NCI-H2107 (cell line): ENCODE data around the gene OSTN.
"Not testable (repeated sequence)": the region's sequence is repeated elsewhere in the genome, so short reads cannot be mapped to it uniquely, and the experiment has no call there.

Experiments used
- DNase-seq: peaks from one replicate; lab custom pipeline; 2025; lab: John Stamatoyannopoulos, UW

Gene OSTN

GRCh38 chr3:191235331-191236314, 36.6 kb downstream of the OSTN start:
- DNase-seq = no peak

DNA sequence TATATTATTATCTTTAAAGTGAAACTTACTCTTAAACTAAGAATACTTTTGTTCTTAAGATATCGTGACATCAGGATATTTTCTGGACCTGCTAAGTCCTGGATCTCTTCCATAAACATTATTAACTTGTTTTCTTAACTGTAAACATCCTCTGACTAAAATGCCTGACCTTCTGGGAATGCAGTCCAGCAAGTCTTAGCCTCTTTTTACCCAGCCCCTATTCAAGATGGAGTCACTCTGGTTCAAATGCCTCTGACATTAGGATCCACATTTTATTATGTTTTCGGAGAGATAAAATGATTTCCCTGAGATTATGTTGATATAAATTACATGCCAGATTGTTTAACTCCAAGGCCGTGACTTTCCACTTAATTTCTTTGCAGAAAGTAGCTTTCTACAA, 37.6 kb downstream of the OSTN start:
- no peak for DNase-seq

DNA sequence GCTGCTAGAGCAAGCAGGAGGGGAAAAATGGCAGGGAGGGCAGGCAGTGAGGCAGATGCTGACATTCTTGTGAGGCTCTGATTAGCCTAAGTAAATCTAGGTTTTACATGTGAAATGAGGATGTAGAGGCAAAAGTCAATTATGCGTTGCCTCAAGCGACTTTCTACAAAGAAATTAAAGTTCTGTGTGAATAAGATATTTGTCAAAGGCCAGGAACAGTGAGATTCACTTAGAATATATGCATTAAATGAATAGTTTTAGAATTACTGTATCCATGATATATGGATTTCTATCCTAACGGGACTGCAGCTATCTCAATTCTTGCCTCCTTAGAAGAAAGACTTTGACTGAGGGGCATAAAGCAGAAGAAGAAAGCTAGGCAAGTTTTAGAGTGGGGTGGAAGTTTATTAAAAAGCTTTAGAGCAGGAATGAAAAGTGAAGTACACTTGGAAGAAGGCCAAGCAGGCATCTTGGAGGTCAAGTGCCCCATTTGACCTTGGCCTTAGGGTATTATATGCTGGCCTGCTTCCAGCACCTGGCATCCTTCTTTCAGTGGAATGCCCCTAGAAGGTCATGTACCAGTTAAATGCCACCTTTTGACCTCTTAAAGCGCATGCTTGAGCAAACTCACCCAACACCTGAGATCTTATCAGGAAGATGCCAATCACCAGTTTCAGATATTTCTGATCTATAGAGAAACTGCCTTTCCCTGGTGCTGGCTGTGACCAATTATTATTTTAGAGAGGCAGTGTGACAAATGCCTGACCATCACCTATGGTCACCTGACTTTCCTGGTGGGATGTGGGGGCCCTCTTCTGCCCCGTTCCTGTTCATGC, 38.2 kb downstream of the OSTN start:
- DNase-seq = no peak

DNA sequence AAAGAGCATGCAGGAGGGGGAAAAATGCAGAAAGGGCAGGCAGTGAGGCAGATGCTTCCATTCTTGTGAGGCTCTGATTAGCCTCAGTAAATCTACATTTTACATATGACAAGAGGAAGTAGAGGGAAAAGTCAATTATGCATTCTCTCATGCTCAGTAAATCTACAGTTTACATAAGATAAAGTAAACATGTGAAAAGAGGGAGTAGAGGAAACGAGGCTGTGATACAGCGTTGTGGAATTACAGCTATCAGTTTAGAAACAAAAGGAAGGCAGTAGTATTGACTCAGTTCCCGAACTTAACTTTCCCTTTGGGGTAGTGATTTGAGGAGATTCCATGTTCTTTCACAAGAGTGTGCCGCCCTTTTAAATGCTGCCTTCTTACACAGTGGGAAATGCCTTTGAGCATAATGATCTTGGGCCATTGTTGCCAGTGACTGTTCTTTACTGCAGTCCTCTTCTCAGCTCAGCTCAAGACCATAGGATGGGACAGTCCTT, 39.3 kb downstream of the OSTN start:
- DNase-seq = no peak

DNA sequence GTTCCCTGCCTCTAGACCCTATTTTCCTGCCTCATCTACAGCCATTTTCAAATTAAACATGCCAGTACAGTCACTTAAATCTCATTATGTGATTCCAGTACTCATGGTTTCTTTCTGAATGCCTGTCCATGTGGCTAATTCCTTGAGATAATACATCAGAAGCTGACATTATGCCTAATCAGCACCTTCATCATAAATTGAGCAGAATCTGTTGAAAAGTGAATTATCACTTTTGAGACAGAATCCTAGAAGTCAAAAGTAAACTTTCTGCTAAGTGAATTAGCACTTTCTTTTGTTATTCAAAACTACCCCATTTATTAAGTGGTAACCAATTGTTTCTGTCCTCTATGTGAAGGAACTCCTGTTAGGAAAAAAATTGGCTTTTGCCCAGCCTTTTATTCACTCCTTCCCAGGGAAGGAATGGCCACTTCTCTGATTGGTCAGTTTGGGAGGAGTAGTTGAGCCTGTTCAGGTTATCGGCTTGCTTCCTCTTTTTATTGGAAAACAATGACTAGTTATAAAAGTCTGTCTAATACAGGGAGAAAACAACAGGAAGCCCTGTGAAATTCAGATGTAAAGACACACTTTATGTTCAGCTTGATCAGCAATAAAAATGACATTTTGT, 40.5 kb downstream of the OSTN start:
- no peak for DNase-seq

- DNase-seq = no peak
Observed at GRCh38 chr3:191240486-191240885, 41.4 kb downstream of the OSTN start.

DNA sequence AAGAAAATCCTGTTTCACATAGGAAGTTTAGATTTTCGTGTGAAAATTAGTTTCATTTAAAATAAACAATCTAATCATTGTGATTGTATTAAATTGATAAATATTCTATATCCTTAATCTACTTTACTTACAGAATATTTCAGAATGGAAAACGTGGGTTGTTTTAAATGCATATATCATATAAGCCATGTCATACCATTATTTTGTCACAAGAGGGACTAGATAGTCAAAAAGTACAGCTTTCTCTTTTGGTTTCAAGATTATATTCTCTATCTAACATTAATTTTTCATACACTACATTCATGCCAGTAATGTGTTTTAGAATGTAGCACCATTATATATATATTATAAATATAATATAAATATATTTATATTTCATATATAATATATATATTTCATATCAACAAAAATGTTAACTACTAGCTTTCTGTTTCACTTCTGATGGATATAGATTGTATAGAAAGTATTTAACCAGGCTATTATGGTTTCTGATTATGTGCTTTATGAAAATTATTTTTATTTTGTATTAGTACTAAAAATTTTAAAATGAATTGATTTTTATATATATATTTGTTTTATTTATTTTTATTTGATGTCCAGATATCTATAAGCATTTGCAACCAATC, 45.3 kb downstream of the OSTN start:
- no peak for DNase-seq

GRCh38 chr3:191246034-191246433, 47.0 kb downstream of the OSTN start:
- not testable (repeated sequence) for DNase-seq

- no peak for DNase-seq
Observed at GRCh38 chr3:191246630-191247029, 47.6 kb downstream of the OSTN start.

GRCh38 chr3:191253089-191253799, 54.2 kb downstream of the OSTN start:
- DNase-seq = no peak

DNA sequence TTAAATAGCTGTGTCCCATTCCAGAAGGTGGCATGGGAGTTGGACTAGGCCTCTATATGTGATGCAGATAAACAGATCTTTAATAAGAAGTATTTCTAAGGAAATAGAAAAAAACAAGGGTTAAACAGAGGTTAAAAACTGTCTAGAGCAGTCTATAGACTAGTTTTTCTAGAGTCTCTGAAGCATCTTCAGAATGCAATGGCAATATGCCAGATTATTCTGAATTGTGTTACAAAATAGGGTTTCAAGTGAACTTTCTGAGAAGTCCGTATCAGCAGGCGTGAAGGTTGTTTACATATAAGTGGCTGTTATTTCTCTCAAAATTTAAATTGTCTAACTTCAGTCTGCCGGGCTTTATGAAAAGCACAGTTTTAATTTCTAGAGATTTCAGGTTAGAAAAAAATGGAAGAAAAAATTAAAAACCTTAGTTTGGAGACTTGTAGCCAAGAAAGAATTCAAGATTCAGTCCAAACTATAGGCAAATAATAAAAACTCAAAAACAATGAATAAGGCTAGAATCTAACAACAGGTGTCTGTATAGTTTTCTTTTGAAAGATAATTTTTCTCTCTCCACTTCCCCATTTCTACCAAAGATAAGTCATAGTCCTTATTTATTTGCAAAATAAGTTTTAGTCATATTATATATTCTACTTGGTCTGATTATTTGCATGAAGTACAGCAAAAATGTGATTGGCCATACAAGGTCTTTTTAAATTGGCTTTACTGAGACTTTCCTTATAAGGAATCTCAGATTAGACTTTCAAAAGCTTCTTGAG, 55.2 kb downstream of the OSTN start:
- no peak for DNase-seq

DNA sequence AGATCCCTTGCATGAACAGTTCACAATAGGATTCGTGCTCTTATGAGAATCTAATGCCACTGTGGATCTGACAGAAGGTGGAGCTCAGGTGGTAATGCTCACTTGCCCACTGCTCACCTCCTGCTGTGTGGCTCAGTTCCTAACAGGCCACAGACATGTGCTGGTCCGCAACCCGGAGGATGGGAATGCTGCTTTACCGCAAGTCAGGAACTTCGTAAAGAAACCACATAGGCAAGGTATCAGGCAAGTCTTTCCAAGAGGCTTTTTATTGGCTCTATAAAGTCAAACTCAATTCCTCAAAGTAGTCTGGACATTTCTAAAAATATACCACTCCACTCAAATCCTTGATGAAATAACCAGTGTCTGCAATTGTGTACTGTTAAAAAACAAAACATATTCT, 56.1 kb downstream of the OSTN start:
- no peak for DNase-seq

- DNase-seq = no peak
Observed at GRCh38 chr3:191256405-191256804, 57.4 kb downstream of the OSTN start.

DNA sequence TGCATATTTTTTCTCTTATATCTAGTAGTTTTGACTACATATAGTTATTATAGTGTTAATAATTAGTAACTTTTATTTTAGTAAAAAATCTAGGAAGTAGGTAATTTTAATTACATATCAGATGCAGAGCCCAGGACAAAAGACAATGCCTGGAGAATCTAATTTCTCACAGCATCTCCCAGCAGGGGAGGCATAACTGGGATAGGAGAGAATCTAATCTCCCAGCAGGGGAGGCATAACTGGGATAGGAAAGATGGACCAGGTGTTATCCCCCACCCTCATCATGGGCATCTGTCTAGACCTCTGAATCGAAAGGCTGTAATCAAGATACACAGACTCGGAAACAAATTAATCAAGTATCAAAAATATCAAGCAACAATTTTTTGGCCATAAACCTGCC, 58.2 kb downstream of the OSTN start:
- no peak for DNase-seq

DNA sequence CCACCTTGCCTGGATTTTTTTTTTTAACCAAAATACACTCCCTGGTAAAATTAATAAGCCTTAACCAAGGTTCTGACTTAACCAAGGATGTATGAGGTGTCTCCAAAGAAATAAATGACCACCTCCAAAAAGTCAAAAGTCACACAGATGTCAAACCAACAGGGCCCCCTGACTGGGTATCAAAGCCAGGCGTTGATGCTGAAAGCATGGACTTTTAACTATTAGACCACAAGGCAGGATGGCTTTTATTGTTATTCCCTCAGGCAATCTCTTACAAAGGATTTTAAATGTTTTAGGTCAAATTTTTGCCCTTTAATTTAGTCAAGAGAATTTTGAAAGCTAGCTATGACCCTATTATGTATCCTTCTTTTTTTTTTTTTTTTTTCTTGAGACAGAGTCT, 60.4 kb downstream of the OSTN start:
- DNase-seq = no peak

DNA sequence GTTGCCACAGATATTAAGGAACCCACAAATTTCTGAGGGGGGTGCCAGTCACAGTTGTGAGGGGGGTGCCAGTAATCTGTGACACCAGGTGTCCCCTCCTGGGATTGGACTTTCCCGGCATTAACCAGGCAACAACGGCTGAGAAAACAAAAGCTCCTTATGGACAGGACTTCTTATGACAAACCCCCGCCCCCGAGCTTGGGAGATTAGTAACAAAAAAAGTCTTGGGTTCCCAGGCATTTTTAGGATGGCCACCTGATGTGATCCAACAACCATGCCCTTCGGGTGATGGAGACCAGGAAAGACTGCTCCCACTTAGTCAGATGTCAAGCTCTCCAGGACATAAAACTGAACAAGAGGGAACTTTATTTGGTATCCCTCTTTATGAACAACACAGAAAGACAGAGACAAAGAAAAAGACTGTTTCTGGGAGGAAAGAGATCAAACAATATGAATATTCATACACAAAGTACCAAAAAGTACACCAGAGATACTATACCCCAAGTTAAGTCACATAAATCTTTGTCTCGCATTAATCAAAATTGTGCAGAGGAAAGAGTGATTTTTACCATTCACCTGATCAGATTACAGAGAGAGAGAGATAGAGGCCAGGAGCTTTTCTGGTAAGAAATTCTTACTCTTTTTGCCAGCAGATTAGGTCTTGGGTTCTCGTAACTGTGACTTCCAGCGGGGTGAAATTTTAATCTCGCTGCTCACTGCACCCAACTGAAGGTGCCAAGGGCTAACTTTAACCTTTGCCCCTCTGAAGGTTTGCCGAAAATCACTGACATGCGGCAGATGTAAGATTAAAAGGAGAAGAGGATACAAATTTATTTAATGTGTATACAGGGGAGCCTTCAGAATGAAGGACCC, 61.6 kb downstream of the OSTN start:
- DNase-seq = no peak

GRCh38 chr3:191261304-191261638, 62.2 kb downstream of the OSTN start:
- DNase-seq = no peak

DNA sequence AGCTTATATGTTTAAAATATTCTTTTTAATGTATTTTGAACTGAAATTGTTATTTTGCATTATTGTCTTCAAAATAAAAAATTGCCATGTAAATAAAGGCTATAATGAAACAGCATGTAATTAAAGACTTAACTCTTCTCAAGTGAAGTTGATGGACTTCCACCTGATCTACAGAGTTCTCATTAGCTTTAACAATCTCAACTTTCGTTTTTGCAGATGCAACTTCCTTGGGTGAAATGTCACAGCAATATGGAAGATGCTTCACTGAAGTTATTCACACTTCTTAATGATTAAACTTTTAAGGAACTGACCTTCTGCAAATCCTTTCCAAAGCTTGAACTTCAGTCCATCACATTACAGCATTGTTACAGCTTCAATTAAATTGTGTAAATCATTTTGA, 63.6 kb downstream of the OSTN start:
- no peak for DNase-seq

- no peak for DNase-seq
Observed at GRCh38 chr3:191263365-191263764, 64.3 kb downstream of the OSTN start.

GRCh38 chr3:191263850-191264249, 64.8 kb downstream of the OSTN start:
- DNase-seq = no peak
